H9 (cell line): ENCODE results near the gene LKAAEAR1. TPM values are rescaled to one million over a fixed set of nuclear protein-coding genes. Genes with fewer than 3 reads are reported as not detected.

ENCODE experiments used
- DNase-seq: peaks from one replicate; pipeline ENCODE4 v3.0.0-alpha.2; 2017
- H2AFZ ChIP-seq: one replicate; pipeline ENCODE4 v1.6.1; 2013; ENCODE audit warnings: mild to moderate bottlenecking, low read length, control low read depth, moderate library complexity
- H2AK5ac ChIP-seq: 2 replicates; pipeline ENCODE4 v1.6.1; 2013; ENCODE audit warnings: low read length, control low read depth, mixed read lengths; ENCODE audit not compliant: insufficient read length
- H2BK120ac ChIP-seq: one replicate; pipeline ENCODE4 v1.6.1; 2013; ENCODE audit warnings: low read depth, mild to moderate bottlenecking, low read length, control low read depth, inconsistent platforms; ENCODE audit not compliant: poor library complexity, severe bottlenecking
- H2BK12ac ChIP-seq: 2 replicates; pipeline ENCODE4 v1.6.1; 2013; ENCODE audit warnings: low read length, control low read depth, mixed read lengths, low read depth; ENCODE audit not compliant: insufficient read length
- H2BK15ac ChIP-seq: 2 replicates; pipeline ENCODE4 v1.6.1; 2013; ENCODE audit warnings: low read depth, low read length, control low read depth
- H2BK20ac ChIP-seq: one replicate; pipeline ENCODE4 v1.6.1; 2013; ENCODE audit warnings: low read depth, mild to moderate bottlenecking, low read length, control low read depth, inconsistent platforms; ENCODE audit not compliant: poor library complexity, severe bottlenecking
- H2BK5ac ChIP-seq: 2 replicates; pipeline ENCODE4 v1.6.1; 2013; ENCODE audit warnings: low read length, control low read depth, mixed read lengths; ENCODE audit not compliant: insufficient read length
- H3K14ac ChIP-seq: 2 replicates; pipeline ENCODE4 v1.6.1; 2013; ENCODE audit warnings: low read length, control low read depth; ENCODE audit not compliant: insufficient read depth
- H3K18ac ChIP-seq: 2 replicates; pipeline ENCODE4 v1.6.1; 2013; ENCODE audit warnings: low read depth, mild to moderate bottlenecking, mixed read lengths, low read length, control low read depth; ENCODE audit not compliant: insufficient read length
- H3K23ac ChIP-seq: 2 replicates; pipeline ENCODE4 v1.6.1; 2013; ENCODE audit warnings: low read length, control low read depth, mixed read lengths, low read depth; ENCODE audit not compliant: insufficient read length
- H3K23me2 ChIP-seq: 2 replicates; pipeline ENCODE4 v1.6.1; 2013; ENCODE audit warnings: low read depth, mild to moderate bottlenecking, mixed read lengths, low read length, control low read depth; ENCODE audit not compliant: insufficient read length, poor library complexity, severe bottlenecking
- H3K27ac ChIP-seq: 2 replicates; pipeline ENCODE4 v1.5.1; 2013; ENCODE audit warnings: low read length, control low read depth, mixed read lengths, low read depth; ENCODE audit not compliant: insufficient read length
- H3K27me3 ChIP-seq: 2 replicates; pipeline ENCODE4 v1.6.1; 2013; ENCODE audit warnings: low read length, control low read depth, inconsistent platforms; ENCODE audit not compliant: insufficient read depth
- H3K4ac ChIP-seq: 2 replicates; pipeline ENCODE4 v1.6.1; 2013; ENCODE audit warnings: low read depth, mild to moderate bottlenecking, control low read depth, inconsistent platforms, low read length, moderate library complexity
- H3K4me1 ChIP-seq: 2 replicates; pipeline ENCODE4 v1.6.1; 2013; ENCODE audit warnings: low read length, control low read depth, inconsistent platforms; ENCODE audit not compliant: insufficient read depth
- H3K4me2 ChIP-seq: 2 replicates; pipeline ENCODE4 v1.6.1; 2013; ENCODE audit warnings: low read length, control low read depth, mixed read lengths; ENCODE audit not compliant: insufficient read length, insufficient read depth
- H3K56ac ChIP-seq: 2 replicates; pipeline ENCODE4 v1.6.1; 2013; ENCODE audit warnings: low read depth, mild to moderate bottlenecking, mixed read lengths, low read length, control low read depth; ENCODE audit not compliant: insufficient read length
- H3K79me1 ChIP-seq: 2 replicates; pipeline ENCODE4 v1.6.1; 2013; ENCODE audit warnings: low read depth, mild to moderate bottlenecking, moderate library complexity, low read length, control low read depth, inconsistent platforms; ENCODE audit not compliant: insufficient read depth, poor library complexity, severe bottlenecking
- H3K79me2 ChIP-seq: 2 replicates; pipeline ENCODE4 v1.6.1; 2013; ENCODE audit warnings: low read length, control low read depth, inconsistent platforms; ENCODE audit not compliant: insufficient read depth
- H3K9ac ChIP-seq: 2 replicates; pipeline ENCODE4 v1.6.1; 2013; ENCODE audit warnings: low read length, control low read depth, mixed read lengths; ENCODE audit not compliant: insufficient read length; ENCODE audit errors: extremely low read depth
- H3K9me3 ChIP-seq: one replicate; pipeline ENCODE4 v1.6.1; 2013; ENCODE audit warnings: low read depth, low read length, inconsistent platforms; ENCODE audit not compliant: control insufficient read depth
- H3T11ph ChIP-seq: one replicate; pipeline ENCODE4 v1.6.1; 2013; ENCODE audit warnings: mild to moderate bottlenecking, low read length, control low read depth, inconsistent platforms
- H4K20me1 ChIP-seq: one replicate; pipeline ENCODE4 v1.6.1; 2013; ENCODE audit not compliant: control insufficient read depth, insufficient read length, insufficient read depth
- H4K5ac ChIP-seq: 2 replicates; pipeline ENCODE4 v1.6.1; 2013; ENCODE audit warnings: low read depth, mild to moderate bottlenecking, mixed read lengths, low read length, control low read depth; ENCODE audit not compliant: insufficient read length
- H4K8ac ChIP-seq: replicated peaks from 2 replicates; pipeline ENCODE4 v1.6.1; 2013; ENCODE audit warnings: low read length, control low read depth, mixed read lengths, low read depth; ENCODE audit not compliant: insufficient read length
- H4K91ac ChIP-seq: 2 replicates; pipeline ENCODE4 v1.6.1; 2013; ENCODE audit warnings: low read depth, mild to moderate bottlenecking, moderate library complexity, mixed read lengths, low read length, control low read depth; ENCODE audit not compliant: insufficient read length
- H3K27ac Mint-ChIP-seq, 3 experiments: 2 replicates in 2 of 3; 3 replicates in 1 of 3; pipeline ENCODE4 v1.8.0; 2020 to 2021; ENCODE audit warnings: mixed read lengths in 3 of 3, mild to moderate bottlenecking in 1 of 3, moderate library complexity in 1 of 3
- H3K27me3 Mint-ChIP-seq: 2 replicates; pipeline ENCODE4 v1.8.0; 2021; ENCODE audit warnings: low read depth, mild to moderate bottlenecking, moderate library complexity, mixed read lengths
- H3K36me3 Mint-ChIP-seq, 3 experiments: 2 replicates in 2 of 3; 3 replicates in 1 of 3; pipeline ENCODE4 v1.8.0; 2020 to 2021; ENCODE audit warnings: low read depth in 3 of 3, mixed read lengths in 3 of 3; ENCODE audit not compliant: insufficient read depth in 1 of 3
- H3K4me1 Mint-ChIP-seq, 2 experiments: 2 replicates each; pipeline ENCODE4 v1.8.0; 2020; ENCODE audit warnings: mixed read lengths in 2 of 2
- H3K4me3 Mint-ChIP-seq, 2 experiments: 2 replicates in 1 of 2; 3 replicates in 1 of 2; pipeline ENCODE4 v1.8.0; 2020 to 2021; ENCODE audit warnings: mild to moderate bottlenecking in 2 of 2, mixed read lengths in 2 of 2, moderate library complexity in 1 of 2
- H3K9me3 Mint-ChIP-seq, 2 experiments: 2 replicates in 1 of 2; 3 replicates in 1 of 2; pipeline ENCODE4 v1.8.0; 2020; ENCODE audit warnings: mild to moderate bottlenecking in 2 of 2, mixed read lengths in 2 of 2, moderate library complexity in 1 of 2
- CTCF ChIP-seq: fragments of 200-600 bp; sonication (generic); conservative IDR thresholded peaks from 3 replicates; pipeline ENCODE4 v1.8.0; 2021; ENCODE audit warnings: antibody characterized with exemption, mild to moderate bottlenecking
- WGBS: extraction: QIAGEN DNeasy Blood & Tissue Kit; methylation state at CpG from one replicate; pipeline ENCODE4 v1.1.7; 2013; ENCODE audit warnings: missing lambda C conversion rate, low lambda C conversion rate, mixed read lengths; ENCODE audit not compliant: insufficient read length; ENCODE audit errors: extremely low coverage; 5-methylcytosine and 5-hydroxymethylcytosine counted together
- total RNA-seq: library from RNA; stranded (reverse); gene quantifications from 2 replicates; pipeline ENCODE4 v1.2.1, GENCODE V29; 2021

The LKAAEAR1 gene
- total RNA-seq, 1 experiment from 2014 or later: 0.39 TPM

GRCh38 chr20:64109831-64110391 lies 25.7 kb upstream of the LKAAEAR1 start:
- Histone ChIP-seq H3K9ac (no peak overlapping the region), H4K5ac (no peak overlapping the region), H2BK5ac (no peak overlapping the region), H3K79me1 (no peaks in the 10 kb centered on the region), H3K14ac (no peak overlapping the region), H3K4me1 (no peaks in the 10 kb centered on the region), H3K9me3 (no peaks in the 10 kb centered on the region), H3K27me3 (no peaks in the 10 kb centered on the region), H3K4ac (no peak overlapping the region), H2BK15ac (no peak overlapping the region), H2AFZ (no peak overlapping the region), H3T11ph (no peak overlapping the region), H3K56ac (no peak overlapping the region), H4K8ac (no peak overlapping the region), H3K18ac (no peak overlapping the region), H3K23me2 (no peaks in the 10 kb centered on the region), H2BK120ac (no peak overlapping the region), H2AK5ac (no peak overlapping the region), H3K79me2 (no peaks in the 10 kb centered on the region), H3K27ac (no peak overlapping the region), H4K91ac (no peak overlapping the region), H4K20me1 (no peaks in the 10 kb centered on the region), H2BK20ac (no peak overlapping the region), H3K4me2 (no peak overlapping the region), H3K23ac (no peak overlapping the region), H2BK12ac (no peak overlapping the region)
- no CpG with 5 or more reads among the region's 16 CpGs for WGBS
- peak overlapping the region in 1 of 3 experiments; percentile 52; a peak in 2 of 7 replicates for H3K27ac Mint-ChIP-seq
- no peaks in the 10 kb centered on the region for H3K36me3 Mint-ChIP-seq
- TF ChIP-seq CTCF: no peak
- H3K4me1 Mint-ChIP-seq: peaks cover 0 to 3% of the 10 kb centered on the region in 2 experiments; a peak in 2 of 4 replicates
- no peaks in the 10 kb centered on the region for H3K9me3 Mint-ChIP-seq
- DNase-seq: no peak
- no peak overlapping the region for H3K4me3 Mint-ChIP-seq
- H3K27me3 Mint-ChIP-seq: peaks cover 7% of the 10 kb centered on the region
